HepG2 (cell line): ENCODE data around the gene GPR37L1. TPM values are rescaled to one million over a fixed set of nuclear protein-coding genes. Genes with fewer than 3 reads are reported as not detected.

Experiments used
- ATAC-seq: fragments of 200-7000 bp; cut with Tn5 transposase; 3 replicates; pipeline ENCODE4 v1.9.1; 2020; ENCODE audit warnings: mild to moderate bottlenecking, moderate library complexity
- BruUV-seq: library from RNA; stranded (reverse); fragments of 400-500 nt; replicated peaks from 2 replicates; lab custom pipeline; 2021; lab: Mats Ljungman, UMichigan
- CTCF ChIA-PET: fragments of 300-600 bp; formaldehyde crosslinking; extraction: SDS; loops from one replicate; lab custom pipeline; 2021; ENCODE audit warnings: low total read pairs, inconsistent platforms, low intra/inter-chr PET ratio; lab: Yijun Ruan, JAX
- POLR2A ChIA-PET: fragments of 350-600 bp; sonication (Branson Sonifier 250); formaldehyde crosslinking; loops from one replicate; lab custom pipeline; 2020; ENCODE audit warnings: antibody characterized with exemption, inconsistent platforms; lab: Yijun Ruan, JAX
- DNase-seq: peaks from one replicate; pipeline ENCODE4 v3.0.0-alpha.2; 2015; ENCODE audit warnings: low spot score
- FAIRE-seq: peaks from 3 replicates; lab custom pipeline; 2011; peaks lifted over from hg19 to GRCh38; lab: Jason Lieb, UNC
- H2AFZ ChIP-seq: one replicate; pipeline ENCODE4 v1.6.1; 2011; ENCODE audit warnings: low read length, inconsistent platforms
- H3K27ac ChIP-seq: fragments of 300-600 bp; 3 replicates; pipeline ENCODE4 v1.8.0; 2011; ENCODE audit warnings: mixed run types, mild to moderate bottlenecking, mixed read lengths, low read length, inconsistent platforms; ENCODE audit not compliant: insufficient read depth; ENCODE audit errors: extremely low read length
- H3K27me3 ChIP-seq, 2 experiments: fragments of 200-600 bp in 1 of 2; 2 replicates in 1 of 2; 3 replicates in 1 of 2; pipeline versions ENCODE4 v1.6.0 to v1.8.0; 2011; ENCODE audit warnings: low read length in 2 of 2, mild to moderate bottlenecking in 2 of 2, moderate library complexity in 2 of 2, inconsistent platforms in 1 of 2; ENCODE audit not compliant: insufficient read depth in 2 of 2, control insufficient read depth in 1 of 2
- H3K36me3 ChIP-seq, 2 experiments: fragments of 200-600 bp in 1 of 2; replicated peaks in 1 of 2; 2 replicates in 1 of 2; 3 replicates in 1 of 2; pipeline versions ENCODE4 v1.5.1 to v1.8.0; 2011; ENCODE audit warnings: low read length in 2 of 2, inconsistent platforms in 1 of 2; ENCODE audit not compliant: insufficient read depth in 2 of 2, control insufficient read depth in 1 of 2
- H3K4me1 ChIP-seq: 2 replicates; pipeline ENCODE4 v1.5.1; 2012; ENCODE audit warnings: low read length, inconsistent platforms; ENCODE audit not compliant: insufficient read depth
- H3K4me2 ChIP-seq: 2 replicates; pipeline ENCODE4 v1.6.0; 2011; ENCODE audit warnings: low read depth, low read length, inconsistent platforms
- H3K4me3 ChIP-seq, 3 experiments: fragments of 200-600 bp in 1 of 3; sonication (generic), shearing (Covaris generic) in 1 of 3; replicated peaks in 1 of 3; 2 replicates each; pipeline ENCODE4 v1.5.1; 2011 to 2016; ENCODE audit warnings: low read length in 3 of 3, inconsistent platforms in 2 of 3, low read depth in 2 of 3, mild to moderate bottlenecking in 2 of 3, control low read depth in 1 of 3, mixed read lengths in 1 of 3; ENCODE audit not compliant: insufficient read depth in 1 of 3
- H3K79me2 ChIP-seq: one replicate; pipeline ENCODE4 v1.6.1; 2011; ENCODE audit warnings: low read length, inconsistent platforms; ENCODE audit not compliant: insufficient read depth
- H3K9ac ChIP-seq: 2 replicates; pipeline ENCODE4 v1.6.0; 2011; ENCODE audit warnings: mild to moderate bottlenecking, low read depth, low read length, inconsistent platforms; ENCODE audit not compliant: insufficient read depth
- H3K9me3 ChIP-seq: 2 replicates; pipeline ENCODE4 v1.5.1; 2012; ENCODE audit warnings: mild to moderate bottlenecking, low read length
- H4K20me1 ChIP-seq: 2 replicates; pipeline ENCODE4 v1.6.0; 2011; ENCODE audit warnings: inconsistent platforms, mild to moderate bottlenecking, low read length, moderate library complexity; ENCODE audit not compliant: insufficient read depth
- RAD21 ChIP-seq: fragments of 450-650 bp; formaldehyde crosslinking; IDR thresholded peaks from 2 replicates; pipeline ENCODE4 v1.5.0; 2020; ENCODE audit warnings: mild to moderate bottlenecking
- RFX1 ChIP-seq: fragments of 450-650 bp; IDR thresholded peaks from 2 replicates; pipeline ENCODE4 v1.6.1; 2017
- RFX3 ChIP-seq: IDR thresholded peaks from 2 replicates; pipeline ENCODE4 v1.6.1; 2016; ENCODE audit warnings: missing biosample characterization, missing genetic modification reagents
- SAP130 ChIP-seq: IDR thresholded peaks from 2 replicates; pipeline ENCODE4 v1.6.1; 2016; ENCODE audit warnings: low read depth
- SOX6 ChIP-seq, 2 experiments: fragments of 450-650 bp in 1 of 2; sonication (generic) in 1 of 2; formaldehyde crosslinking in 1 of 2; IDR thresholded peaks; 2 replicates each; pipeline versions ENCODE4 v1.4.0 to v1.6.1; 2017 to 2020; ENCODE audit warnings: antibody characterized with exemption in 1 of 2, mild to moderate bottlenecking in 1 of 2, missing genetic modification reagents in 1 of 2
- TBX2 ChIP-seq: sonication (generic); formaldehyde crosslinking; IDR thresholded peaks from 2 replicates; pipeline ENCODE4 v1.5.0; 2020; ENCODE audit warnings: missing genetic modification reagents, mild to moderate bottlenecking, borderline replicate concordance
- XRCC5 ChIP-seq: fragments of 200-400 bp; formaldehyde crosslinking; optimal IDR thresholded peaks from 2 replicates; pipeline ENCODE3; 2017; ENCODE audit warnings: mild to moderate bottlenecking, low read length
- ZNF687 ChIP-seq: sonication (generic); formaldehyde crosslinking; IDR thresholded peaks from 2 replicates; pipeline ENCODE4 v1.5.1; 2020; ENCODE audit warnings: mild to moderate bottlenecking, missing genetic modification reagents, moderate library complexity
- WGBS: methylation state at CpG from one replicate; pipeline ENCODE4 v1.1.6; 2017; ENCODE audit warnings: low lambda C conversion rate; 5-methylcytosine and 5-hydroxymethylcytosine counted together
- in situ Hi-C: cut with HindIII; loops from 2 replicates; pipeline ENCODE4 v1.10.0; 2017; ENCODE audit warnings: low pct_unique_long_range_greater_than_20kb; ENCODE audit not compliant: extremely low pct_ligation_motif_present
- intact Hi-C: fragments of 100-400 bp; cut with micrococcal nuclease; formaldehyde crosslinking; loops from one replicate; pipeline ENCODE4 v1.10.0; 2022; ENCODE audit not compliant: unreplicated experiment
- polyA plus RNA-seq, 8 experiments: library from polyadenylated mRNA; depleted of rRNA in 3 of 8; stranded (reverse) in 7 of 8; unstranded in 1 of 8; fragments of >200 nt; fragmentation: Illumina TruSeq in 4 of 8; extraction: Trizol in 4 of 8; gene quantifications; 2 replicates each; pipeline versions ENCODE4 v1.2.1 to v1.2.3, GENCODE V29; 2011 to 2016; ENCODE audit warnings: low read depth in 4 of 8, missing spikeins in 1 of 8, mixed read lengths in 1 of 8; ENCODE audit not compliant: insufficient read depth in 1 of 8
- total RNA-seq, 5 experiments: library from RNA; depleted of rRNA; stranded (reverse); fragments of >200 nt; fragmentation: Illumina TruSeq; extraction: Trizol; gene quantifications; 2 replicates each; pipeline ENCODE4 v1.2.3, GENCODE V29; 2016; ENCODE audit warnings: low read depth in 1 of 5
- TF ChIP-seq, protein P1 (sequence below): sonication (generic); formaldehyde crosslinking; conservative IDR thresholded peaks from 2 replicates; pipeline ENCODE4 v1.4.0; 2020; ENCODE audit warnings: mild to moderate bottlenecking, missing genetic modification reagents, moderate library complexity

The GPR37L1 gene
- total and polyA plus RNA-seq, 2 of the 13 experiments (the other 11 are each of a cell fraction or from before 2014, with no cell fraction given) = 0.13 TPM; not detected in 1

DNA sequence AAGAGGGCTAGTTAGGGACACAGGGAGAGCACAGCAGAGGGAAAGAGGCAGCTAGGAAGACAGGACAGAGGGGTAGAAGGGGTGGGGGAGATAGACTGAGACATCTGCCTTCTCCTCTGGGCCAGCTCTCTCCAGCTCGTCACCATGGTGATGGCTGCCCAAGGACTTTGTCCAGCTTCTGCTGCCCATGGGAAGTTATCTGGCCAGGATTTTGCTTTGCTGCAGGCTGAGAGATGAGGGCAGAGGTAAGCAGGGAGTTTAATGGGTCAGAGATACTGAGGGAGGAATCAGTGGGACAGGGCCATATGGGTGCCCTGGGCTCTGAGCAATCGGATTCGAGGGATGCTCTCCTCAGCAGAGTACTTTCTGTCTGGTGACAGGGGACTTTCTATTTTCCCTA is 34.5 kb upstream of the GPR37L1 start:
- no peaks in the 10 kb centered on the region for H4K20me1 ChIP-seq
- ChIA-PET POLR2A (interaction anchor here (1.6 to 8.0 kb wide), 3 partner anchors 26 to 76 kb away, joined by 4 to 118 read pairs (median 33); partner anchors contain the start of gene ELF3), CTCF (interaction anchor here (0.8 kb wide), 1 partner anchor 78 kb away, joined by 3 read pairs; the partner anchor contains the start of gene ELF3)
- H3K27me3 ChIP-seq = no peaks in the 10 kb centered on the region
- intact Hi-C loops = no loop called here
- H3K4me2 ChIP-seq = peak overlapping the region; percentile 93
- peaks cover 70% of the 10 kb centered on the region for H3K4me1 ChIP-seq
- DNase-seq (no peak), FAIRE-seq (no peak)
- peak overlapping the region; percentile 15; the same call in 1 of the 2 replicates for H3K9ac ChIP-seq
- BruUV-seq = no TSS peak
- peak overlapping the region; percentile 20 for H3K27ac ChIP-seq
- H3K36me3 ChIP-seq = no peaks in the 10 kb centered on the region
- H3K9me3 ChIP-seq = no peaks in the 10 kb centered on the region
- in situ Hi-C loops = no loop called here
- H3K4me3 ChIP-seq = no peak overlapping the region
- TF ChIP-seq ZNF687 (CRISPR knock-in tag) (no peak; the same call in 1 of the 2 replicates), RFX1 (peak; percentile 14; the same call in 1 of the 2 replicates), TBX2 (CRISPR knock-in tag) (0 out of 2 replicates have a peak, but pooled peaks have one; percentile 33), RFX3 (CRISPR knock-in tag) (0 out of 2 replicates have a peak, but pooled peaks have one; percentile 39), SOX6 (IDR thresholded peaks at IDR 0.05) (no peak), SOX6 (CRISPR knock-in tag; IDR thresholded peaks at IDR 0.05) (0 out of 2 replicates have a peak, but pooled peaks have one; percentile 17), RAD21 (CRISPR knock-in tag) (no peak), XRCC5 (peak; percentile 38), SAP130 (peak; percentile 26; the same call in 1 of the 2 replicates)
- TF ChIP-seq, protein P1, sequence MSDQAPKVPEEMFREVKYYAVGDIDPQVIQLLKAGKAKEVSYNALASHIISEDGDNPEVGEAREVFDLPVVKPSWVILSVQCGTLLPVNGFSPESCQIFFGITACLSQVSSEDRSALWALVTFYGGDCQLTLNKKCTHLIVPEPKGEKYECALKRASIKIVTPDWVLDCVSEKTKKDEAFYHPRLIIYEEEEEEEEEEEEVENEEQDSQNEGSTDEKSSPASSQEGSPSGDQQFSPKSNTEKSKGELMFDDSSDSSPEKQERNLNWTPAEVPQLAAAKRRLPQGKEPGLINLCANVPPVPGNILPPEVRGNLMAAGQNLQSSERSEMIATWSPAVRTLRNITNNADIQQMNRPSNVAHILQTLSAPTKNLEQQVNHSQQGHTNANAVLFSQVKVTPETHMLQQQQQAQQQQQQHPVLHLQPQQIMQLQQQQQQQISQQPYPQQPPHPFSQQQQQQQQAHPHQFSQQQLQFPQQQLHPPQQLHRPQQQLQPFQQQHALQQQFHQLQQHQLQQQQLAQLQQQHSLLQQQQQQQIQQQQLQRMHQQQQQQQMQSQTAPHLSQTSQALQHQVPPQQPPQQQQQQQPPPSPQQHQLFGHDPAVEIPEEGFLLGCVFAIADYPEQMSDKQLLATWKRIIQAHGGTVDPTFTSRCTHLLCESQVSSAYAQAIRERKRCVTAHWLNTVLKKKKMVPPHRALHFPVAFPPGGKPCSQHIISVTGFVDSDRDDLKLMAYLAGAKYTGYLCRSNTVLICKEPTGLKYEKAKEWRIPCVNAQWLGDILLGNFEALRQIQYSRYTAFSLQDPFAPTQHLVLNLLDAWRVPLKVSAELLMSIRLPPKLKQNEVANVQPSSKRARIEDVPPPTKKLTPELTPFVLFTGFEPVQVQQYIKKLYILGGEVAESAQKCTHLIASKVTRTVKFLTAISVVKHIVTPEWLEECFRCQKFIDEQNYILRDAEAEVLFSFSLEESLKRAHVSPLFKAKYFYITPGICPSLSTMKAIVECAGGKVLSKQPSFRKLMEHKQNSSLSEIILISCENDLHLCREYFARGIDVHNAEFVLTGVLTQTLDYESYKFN (CRISPR knock-in tag) = peak; percentile 36; the same call in 1 of the 2 replicates
- TF ChIP-seq, all 625 proteins: peak for 7
- WGBS = 51% methylated on average over 3 of the region's 3 CpGs
- no peak overlapping the region for H2AFZ ChIP-seq
- ATAC-seq = no peak
- no peaks in the 10 kb centered on the region for H3K79me2 ChIP-seq
